HCT116 (cell line): ENCODE results near the gene SCGB3A1.

Source experiments
- CTCF ChIP-seq, 3 experiments: fragments of 200-600 bp in 1 of 3; sonication (generic) in 1 of 3; IDR thresholded peaks in 2 of 3; conservative IDR thresholded peaks in 1 of 3; 2 replicates each; pipeline ENCODE4 v1.5.1; 2012 to 2017; ENCODE audit warnings: low read depth in 2 of 3, low read length in 2 of 3, antibody characterized with exemption in 1 of 3, borderline replicate concordance in 1 of 3, control low read depth in 1 of 3, mild to moderate bottlenecking in 1 of 3, mixed read lengths in 1 of 3, mixed run types in 1 of 3, moderate library complexity in 1 of 3; ENCODE audit not compliant: insufficient read depth in 1 of 3
- EGR1 ChIP-seq: IDR thresholded peaks from 2 replicates; pipeline ENCODE4 v1.6.1; 2012; ENCODE audit warnings: low read depth
- EZH2 ChIP-seq: fragments of 200-600 bp; sonication (generic); IDR thresholded peaks from 2 replicates; pipeline ENCODE4 v1.6.1; 2017; ENCODE audit warnings: antibody characterized with exemption, mixed run types
- EZH2phosphoT487 ChIP-seq: fragments of 200-600 bp; IDR thresholded peaks from 2 replicates; pipeline ENCODE4 v1.6.1; 2018; ENCODE audit warnings: antibody characterized with exemption, borderline replicate concordance
- MAX ChIP-seq: IDR thresholded peaks from 2 replicates; pipeline ENCODE4 v1.6.1; 2012
- POLR2A ChIP-seq: IDR thresholded peaks from 2 replicates; pipeline ENCODE4 v1.7.0; 2011; ENCODE audit warnings: borderline replicate concordance; ENCODE audit not compliant: insufficient read depth, insufficient read length; ENCODE audit errors: extremely low read depth
- POLR2AphosphoS5 ChIP-seq: IDR thresholded peaks from 2 replicates; pipeline ENCODE4 v1.6.1; 2011; ENCODE audit warnings: mild to moderate bottlenecking, low read depth, low read length, moderate library complexity
- YY1 ChIP-seq: IDR thresholded peaks from 2 replicates; pipeline ENCODE4 v1.6.1; 2011; ENCODE audit warnings: low read length, low read depth, moderate library complexity, mild to moderate bottlenecking; ENCODE audit not compliant: insufficient replicate concordance; ENCODE audit errors: extremely low read depth
- ZBTB33 ChIP-seq: IDR thresholded peaks from 2 replicates; pipeline ENCODE4 v1.6.1; 2011; ENCODE audit warnings: mild to moderate bottlenecking, low read length, moderate library complexity; ENCODE audit not compliant: insufficient replicate concordance; ENCODE audit errors: extremely low read depth

- TF ChIP-seq CTCF (IDR thresholded peaks at IDR 0.05 in 2 of 3, conservative IDR thresholded peaks at IDR 0.05 in 1 of 3; ENCODE audit: borderline replicate concordance in 1 of 3, insufficient read depth in 1 of 3, low read depth in 2 of 3, low read length in 2 of 3) = no peak
- no peak for TF ChIP-seq POLR2A
- no peak for TF ChIP-seq EZH2phosphoT487
- no peak for TF ChIP-seq EGR1
- no peak for TF ChIP-seq ZBTB33
- no peak for TF ChIP-seq POLR2AphosphoS5
- TF ChIP-seq MAX = no peak
- no peak for TF ChIP-seq YY1
- TF ChIP-seq EZH2 = no peak
Observed at GRCh38 chr5:180623844-180624243, 32.5 kb upstream of the SCGB3A1 start.
